ENCODE results near the gene TRIM25. TPM values are rescaled to one million over a fixed set of nuclear protein-coding genes. Genes with fewer than 3 reads are reported as not detected.

TRIM25 gene
- total and polyA plus RNA-seq, 2 donors (not counting 1 experiment from before 2014, with no cell fraction given), result 53.3 to 53.9 TPM

DNA sequence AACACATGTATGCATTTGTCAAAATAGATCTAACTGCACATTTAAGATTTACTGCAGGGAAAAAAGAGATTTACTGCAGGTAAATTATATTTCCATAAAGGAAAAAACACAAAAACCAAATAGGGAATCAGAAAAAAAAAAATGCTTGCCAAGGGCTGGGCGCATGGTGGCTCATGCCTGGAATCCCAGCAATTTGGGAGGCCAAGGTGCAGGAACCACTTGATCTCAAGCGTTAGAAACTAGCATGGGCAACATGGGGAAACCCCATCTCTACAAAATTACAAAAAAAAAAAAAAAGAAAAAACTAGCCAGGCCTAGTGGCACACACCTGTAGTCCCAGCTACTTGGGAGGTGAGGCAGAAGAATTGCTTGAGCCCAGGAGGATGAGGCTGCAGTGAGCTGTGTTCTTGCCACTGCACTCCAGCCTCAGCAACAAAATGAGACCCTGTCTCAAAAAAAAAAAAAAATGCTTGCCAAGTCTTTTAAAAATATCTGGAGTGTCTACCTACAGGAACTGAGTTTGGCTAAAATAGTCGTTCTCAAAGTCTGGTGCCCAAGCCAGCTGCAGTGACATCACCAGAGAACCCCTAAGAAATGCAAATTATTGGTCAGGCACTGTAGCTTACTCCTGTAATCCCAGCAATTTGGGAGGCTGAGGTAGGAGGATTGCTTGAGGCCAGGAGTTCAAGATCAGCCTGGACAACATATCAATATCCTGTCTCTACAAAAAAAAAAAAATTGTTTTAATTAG is 17.5 kb downstream of the TRIM25 start:
- Histone ChIP-seq H3K4me1 (ENCODE audit: control insufficient read depth, extremely low read depth, insufficient read depth, low read length) (no peaks in the 10 kb centered on the region), H3K4me2 (ENCODE audit: extremely low read depth, insufficient read depth, low read length) (no peak overlapping the region), H3K79me2 (ENCODE audit: control insufficient read depth, insufficient read depth, low read length) (no peaks in the 10 kb centered on the region), H3K27ac (ENCODE audit: insufficient read depth, low read length) (no peak overlapping the region), H3K27me3 (ENCODE audit: control insufficient read depth, insufficient read depth, low read length) (no peaks in the 10 kb centered on the region), H3K36me3 (ENCODE audit: control insufficient read depth, insufficient read depth, low read length) (peaks cover 44% of the 10 kb centered on the region), H3K9me3 (ENCODE audit: control insufficient read depth, insufficient read depth, low read depth, low read length) (no peaks in the 10 kb centered on the region), H3K4me3 (replicated peaks in 1 of 4; ENCODE audit: control extremely low read depth in 1 of 4, insufficient read depth in 1 of 4, low read depth in 3 of 4, low read length in 4 of 4) (no peak overlapping the region), H2AFZ (ENCODE audit: low read length) (no peak overlapping the region), H4K20me1 (ENCODE audit: control insufficient read depth, extremely low read depth, insufficient read depth, low read length) (no peaks in the 10 kb centered on the region), H3K9ac (ENCODE audit: insufficient read depth, low read length) (no peak overlapping the region)
- TF ChIP-seq EZH2 (IDR thresholded peaks at IDR 0.05; ENCODE audit: low read length, missing control alignments) (no peak), CTCF (conservative IDR thresholded peaks at IDR 0.05 in 1 of 2, IDR thresholded peaks at IDR 0.05 in 1 of 2; ENCODE audit: low read depth in 1 of 2, low read length in 2 of 2) (no peak)
- DNase-seq (ENCODE audit: low read depth in 2 of 2), result no peak

DNA sequence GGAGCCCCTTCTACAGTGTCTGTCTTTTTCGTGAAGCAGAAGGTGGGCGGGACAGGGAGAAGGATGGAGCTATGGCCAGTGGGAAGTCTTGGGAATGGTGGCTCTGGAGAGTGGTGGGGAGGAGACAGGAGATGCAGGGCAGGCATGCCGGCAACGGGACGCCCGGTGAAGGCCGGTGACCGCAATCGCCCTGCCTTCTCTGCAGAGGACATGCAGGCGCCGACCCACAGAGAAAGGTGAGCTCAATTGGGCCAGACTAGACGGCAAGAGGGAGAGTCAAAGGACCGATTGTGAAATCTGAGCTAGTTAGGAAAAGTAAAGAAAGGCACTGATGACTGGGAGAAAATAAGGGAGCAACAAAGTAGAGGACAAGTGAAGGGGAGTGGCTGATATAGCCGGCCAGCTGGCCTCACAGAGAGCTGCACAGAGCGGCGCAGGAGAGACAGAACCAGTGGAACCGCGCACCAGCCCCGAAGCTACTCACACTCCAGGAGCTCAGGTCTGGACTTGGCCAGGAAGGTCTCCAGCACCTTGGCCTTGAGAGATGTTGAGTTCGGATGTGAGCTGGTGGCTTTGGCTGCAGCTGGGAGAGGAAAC is 18.9 kb downstream of the TRIM25 start:
- Histone ChIP-seq H4K20me1 (ENCODE audit: control insufficient read depth, extremely low read depth, insufficient read depth, low read length) (no peaks in the 10 kb centered on the region), H3K27ac (ENCODE audit: insufficient read depth, low read length) (no peak overlapping the region), H3K27me3 (ENCODE audit: control insufficient read depth, insufficient read depth, low read length) (no peaks in the 10 kb centered on the region), H3K79me2 (ENCODE audit: control insufficient read depth, insufficient read depth, low read length) (no peaks in the 10 kb centered on the region), H3K4me2 (ENCODE audit: extremely low read depth, insufficient read depth, low read length) (no peak overlapping the region), H3K9ac (ENCODE audit: insufficient read depth, low read length) (no peak overlapping the region), H2AFZ (ENCODE audit: low read length) (no peak overlapping the region), H3K4me3 (replicated peaks in 1 of 4; ENCODE audit: control extremely low read depth in 1 of 4, insufficient read depth in 1 of 4, low read depth in 3 of 4, low read length in 4 of 4) (no peak overlapping the region), H3K36me3 (ENCODE audit: control insufficient read depth, insufficient read depth, low read length) (peaks cover 44% of the 10 kb centered on the region), H3K9me3 (ENCODE audit: control insufficient read depth, insufficient read depth, low read depth, low read length) (no peaks in the 10 kb centered on the region), H3K4me1 (ENCODE audit: control insufficient read depth, extremely low read depth, insufficient read depth, low read length) (no peaks in the 10 kb centered on the region)
- no peak for DNase-seq (ENCODE audit: low read depth in 2 of 2)
- TF ChIP-seq CTCF (conservative IDR thresholded peaks at IDR 0.05 in 1 of 2, IDR thresholded peaks at IDR 0.05 in 1 of 2; ENCODE audit: low read depth in 1 of 2, low read length in 2 of 2) (no peak), EZH2 (IDR thresholded peaks at IDR 0.05; ENCODE audit: low read length, missing control alignments) (no peak)

GRCh38 chr17:56893503-56893902 is 20.3 kb downstream of the TRIM25 start:
- no peaks in the 10 kb centered on the region for H3K4me1 ChIP-seq (ENCODE audit: control insufficient read depth, extremely low read depth, insufficient read depth, low read length)
- H3K27ac ChIP-seq (ENCODE audit: insufficient read depth, low read length), result no peak overlapping the region
- H3K9ac ChIP-seq (ENCODE audit: insufficient read depth, low read length), result no peak overlapping the region
- no peak overlapping the region for H3K4me2 ChIP-seq (ENCODE audit: extremely low read depth, insufficient read depth, low read length)
- no peaks in the 10 kb centered on the region for H4K20me1 ChIP-seq (ENCODE audit: control insufficient read depth, extremely low read depth, insufficient read depth, low read length)
- H3K79me2 ChIP-seq (ENCODE audit: control insufficient read depth, insufficient read depth, low read length), result no peaks in the 10 kb centered on the region
- H3K4me3 ChIP-seq (replicated peaks in 1 of 4; ENCODE audit: control extremely low read depth in 1 of 4, insufficient read depth in 1 of 4, low read depth in 3 of 4, low read length in 4 of 4), result no peak overlapping the region
- no peak for DNase-seq (ENCODE audit: low read depth in 2 of 2)
- H3K36me3 ChIP-seq (ENCODE audit: control insufficient read depth, insufficient read depth, low read length), result peaks cover 37% of the 10 kb centered on the region
- no peaks in the 10 kb centered on the region for H3K27me3 ChIP-seq (ENCODE audit: control insufficient read depth, insufficient read depth, low read length)
- no peaks in the 10 kb centered on the region for H3K9me3 ChIP-seq (ENCODE audit: control insufficient read depth, insufficient read depth, low read depth, low read length)
- no peak overlapping the region for H2AFZ ChIP-seq (ENCODE audit: low read length)
- TF ChIP-seq EZH2 (IDR thresholded peaks at IDR 0.05; ENCODE audit: low read length, missing control alignments) (no peak), CTCF (conservative IDR thresholded peaks at IDR 0.05 in 1 of 2, IDR thresholded peaks at IDR 0.05 in 1 of 2; ENCODE audit: low read depth in 1 of 2, low read length in 2 of 2) (no peak)

All from fibroblast of lung (primary cell).